Ovary (tissue), 3 donors: ENCODE data around the gene DDI1.

Source experiments
- CTCF ChIP-seq, 3 donors: fragments of 450-650 bp in 2 of 3; fragments of 200-600 bp in 1 of 3; IDR thresholded peaks; one replicate each; pipeline versions ENCODE4 v1.5.1 to v1.8.0; 2016 to 2022; ENCODE audit warnings: antibody characterized with exemption in 3 of 3, mild to moderate bottlenecking in 1 of 3
- POLR2A ChIP-seq: fragments of 450-650 bp; IDR thresholded peaks from one replicate; pipeline ENCODE4 v1.6.1; 2017; ENCODE audit warnings: antibody characterized with exemption, mild to moderate bottlenecking, moderate library complexity
- donor health status: DM: no; HTN: no; CAD: no.

- TF ChIP-seq CTCF (IDR thresholded peaks at IDR 0.05) (no peak), POLR2A (no peak)
Measured at GRCh38 chr11:103994518-103994917, 41.9 kb upstream of the DDI1 start.
